CD14-positive monocyte (primary cell): ENCODE results near the gene KCNQ1. TPM values are rescaled to one million over a fixed set of nuclear protein-coding genes. Genes with fewer than 3 reads are reported as not detected.
A peak's percentile ranks its signal among the peaks of the same experiment; 100 is the strongest.

Source experiments
- DNase-seq, 3 donors: peaks; one replicate each; pipeline ENCODE4 v3.0.0-alpha.2; 2011 to 2022
- H2AFZ ChIP-seq: 2 replicates; pipeline ENCODE4 v1.6.0; 2012; ENCODE audit warnings: mild to moderate bottlenecking, low read depth, low read length, inconsistent platforms; ENCODE audit not compliant: insufficient read depth, poor library complexity, severe bottlenecking
- H3K27ac ChIP-seq, 2 donors: 1 replicate in 1 of 2; 2 replicates in 1 of 2; pipeline ENCODE4 v1.5.1; 2012 to 2013; ENCODE audit warnings: low read length in 2 of 2, control low read depth in 1 of 2, inconsistent platforms in 1 of 2, low read depth in 1 of 2, mild to moderate bottlenecking in 1 of 2
- H3K27me3 ChIP-seq, 2 donors: one replicate each; pipeline versions ENCODE4 v1.6.0 to v1.6.1; 2011 to 2013; ENCODE audit warnings: low read length in 2 of 2; ENCODE audit not compliant: control insufficient read depth in 2 of 2, insufficient read depth in 2 of 2
- H3K36me3 ChIP-seq, 2 donors: replicated peaks in 1 of 2; 1 replicate in 1 of 2; 2 replicates in 1 of 2; pipeline versions ENCODE4 v1.5.1 to v1.6.1; 2012 to 2013; ENCODE audit warnings: low read length in 2 of 2, control low read depth in 1 of 2, inconsistent platforms in 1 of 2, mild to moderate bottlenecking in 1 of 2; ENCODE audit not compliant: insufficient read depth in 2 of 2, control insufficient read depth in 1 of 2
- H3K4me1 ChIP-seq, 2 donors: 1 replicate in 1 of 2; 2 replicates in 1 of 2; pipeline versions ENCODE4 v1.5.1 to v1.6.1; 2012 to 2013; ENCODE audit warnings: low read length in 2 of 2, control low read depth in 1 of 2, inconsistent platforms in 1 of 2, mild to moderate bottlenecking in 1 of 2, moderate library complexity in 1 of 2; ENCODE audit not compliant: insufficient read depth in 2 of 2, control insufficient read depth in 1 of 2
- H3K4me2 ChIP-seq: replicated peaks from 2 replicates; pipeline ENCODE3; 2012; ENCODE audit warnings: low read length, moderate library complexity, mild to moderate bottlenecking; ENCODE audit not compliant: poor library complexity, severe bottlenecking; ENCODE audit errors: extremely low read depth
- H3K4me3 ChIP-seq, 3 experiments: fragments of 200-600 bp in 1 of 3; sonication (generic) in 1 of 3; replicated peaks in 1 of 3; 1 replicate in 2 of 3; 2 replicates in 1 of 3; pipeline ENCODE4 v1.5.1; 2011 to 2013; ENCODE audit warnings: low read length in 3 of 3, mild to moderate bottlenecking in 3 of 3, control low read depth in 2 of 3, low read depth in 2 of 3, inconsistent platforms in 1 of 3, moderate library complexity in 1 of 3
- H3K79me2 ChIP-seq: 2 replicates; pipeline ENCODE4 v1.6.0; 2012; ENCODE audit warnings: mild to moderate bottlenecking, control low read depth, inconsistent platforms, low read length, moderate library complexity; ENCODE audit not compliant: insufficient read depth
- H3K9ac ChIP-seq: 2 replicates; pipeline ENCODE4 v1.6.0; 2017; ENCODE audit warnings: low read length, mild to moderate bottlenecking; ENCODE audit not compliant: insufficient read depth, poor library complexity, severe bottlenecking
- H3K9me3 ChIP-seq, 2 donors: replicated peaks in 1 of 2; 1 replicate in 1 of 2; 2 replicates in 1 of 2; pipeline versions ENCODE4 v1.5.1 to v1.6.1; 2012 to 2013; ENCODE audit warnings: low read length in 2 of 2, control low read depth in 1 of 2; ENCODE audit not compliant: control insufficient read depth in 1 of 2, insufficient read depth in 1 of 2
- H4K20me1 ChIP-seq: 2 replicates; pipeline ENCODE4 v1.6.0; 2012; ENCODE audit warnings: mild to moderate bottlenecking, low read length, control low read depth, moderate library complexity; ENCODE audit not compliant: insufficient read depth
- H3K27ac Mint-ChIP-seq, 7 donors: one replicate each; pipeline ENCODE4 v1.8.0; 2020; ENCODE audit warnings: mild to moderate bottlenecking in 7 of 7, mixed read lengths in 7 of 7, moderate library complexity in 6 of 7, inconsistent platforms in 2 of 7
- H3K27me3 Mint-ChIP-seq, 3 donors: one replicate each; pipeline ENCODE4 v1.8.0; 2021 to 2022; ENCODE audit warnings: low read depth in 3 of 3, mild to moderate bottlenecking in 3 of 3, mixed read lengths in 3 of 3, moderate library complexity in 3 of 3, inconsistent platforms in 1 of 3
- H3K36me3 Mint-ChIP-seq, 2 donors: one replicate each; pipeline ENCODE4 v1.8.0; 2020; ENCODE audit warnings: mixed read lengths in 2 of 2, inconsistent platforms in 1 of 2, mild to moderate bottlenecking in 1 of 2
- H3K4me1 Mint-ChIP-seq: one replicate; pipeline ENCODE4 v1.8.0; 2020; ENCODE audit warnings: mild to moderate bottlenecking, mixed read lengths
- H3K4me3 Mint-ChIP-seq, 2 donors: one replicate each; pipeline ENCODE4 v1.8.0; 2020; ENCODE audit warnings: mild to moderate bottlenecking in 2 of 2, mixed read lengths in 2 of 2, moderate library complexity in 1 of 2
- H3K9me3 Mint-ChIP-seq, 7 donors: one replicate each; pipeline ENCODE4 v1.8.0; 2020 to 2022; ENCODE audit warnings: mixed read lengths in 7 of 7, mild to moderate bottlenecking in 6 of 7, moderate library complexity in 6 of 7, inconsistent platforms in 2 of 7
- WGBS: methylation state at CpG from one replicate; pipeline ENCODE4 v1.1.5; 2013; ENCODE audit warnings: missing lambda C conversion rate; ENCODE audit not compliant: insufficient coverage; 5-methylcytosine and 5-hydroxymethylcytosine counted together
- intact Hi-C, 2 donors: fragments of 100-400 bp; cut with micrococcal nuclease; formaldehyde crosslinking; loops; one replicate each; pipeline versions ENCODE4 v1.15.0 to v1.15.1; 2023
- polyA plus RNA-seq, 3 donors: library from polyadenylated mRNA; depleted of rRNA in 1 of 3; unstranded in 2 of 3; stranded (reverse) in 1 of 3; fragments of 300-500 nt in 2 of 3; fragments of >200 nt in 1 of 3; fragmentation: Illumina TruSeq in 2 of 3; gene quantifications; 1 replicate in 2 of 3; 2 replicates in 1 of 3; pipeline ENCODE4 v1.2.3, GENCODE V29; 2012 to 2021
- TF ChIP-seq, protein P1 (sequence below): fragments of 200-600 bp; IDR thresholded peaks from one replicate; pipeline ENCODE4 v1.8.0; 2022; ENCODE audit warnings: antibody characterized with exemption, mild to moderate bottlenecking

The KCNQ1 gene
- polyA plus RNA-seq, 3 donors = 14.9 to 31.8 (median 21.6) TPM

DNA sequence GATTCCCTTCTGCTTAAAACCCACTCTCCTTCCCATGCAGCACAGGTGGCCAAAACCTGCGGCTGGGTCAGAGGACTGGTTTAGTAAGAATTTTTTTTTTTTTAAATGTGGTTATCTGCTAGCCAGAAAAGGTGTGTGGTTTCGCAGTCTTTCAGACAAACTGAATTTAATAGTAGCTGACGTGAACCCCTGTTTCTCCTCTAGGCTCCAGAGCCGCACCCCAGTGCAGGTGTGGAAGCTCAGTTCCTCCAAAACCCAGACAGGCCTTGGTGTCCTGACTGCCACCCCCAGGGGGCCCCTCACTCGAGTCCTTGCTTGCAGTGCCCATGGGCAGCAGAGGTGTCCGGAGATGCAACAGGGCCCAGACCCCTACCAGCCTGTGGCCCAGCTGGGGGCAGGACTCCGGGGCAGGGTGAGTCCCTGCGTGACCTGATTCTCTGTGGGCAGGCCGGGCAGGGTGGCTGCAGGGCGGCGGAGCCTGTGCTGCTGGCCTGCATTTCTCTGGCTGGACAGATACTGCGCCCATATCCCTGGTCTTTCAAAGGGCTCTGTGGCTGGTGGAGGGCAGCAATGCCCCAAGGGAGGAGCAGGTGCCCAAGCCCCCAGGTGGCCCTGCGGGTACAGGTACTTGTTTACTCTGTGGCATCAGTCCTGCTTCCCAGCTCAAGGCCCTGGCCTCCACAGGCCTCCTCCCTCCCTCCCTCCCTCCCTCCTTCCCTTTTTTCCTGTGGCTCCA is 15.2 kb downstream of the KCNQ1 start:
- TF ChIP-seq, protein P1, sequence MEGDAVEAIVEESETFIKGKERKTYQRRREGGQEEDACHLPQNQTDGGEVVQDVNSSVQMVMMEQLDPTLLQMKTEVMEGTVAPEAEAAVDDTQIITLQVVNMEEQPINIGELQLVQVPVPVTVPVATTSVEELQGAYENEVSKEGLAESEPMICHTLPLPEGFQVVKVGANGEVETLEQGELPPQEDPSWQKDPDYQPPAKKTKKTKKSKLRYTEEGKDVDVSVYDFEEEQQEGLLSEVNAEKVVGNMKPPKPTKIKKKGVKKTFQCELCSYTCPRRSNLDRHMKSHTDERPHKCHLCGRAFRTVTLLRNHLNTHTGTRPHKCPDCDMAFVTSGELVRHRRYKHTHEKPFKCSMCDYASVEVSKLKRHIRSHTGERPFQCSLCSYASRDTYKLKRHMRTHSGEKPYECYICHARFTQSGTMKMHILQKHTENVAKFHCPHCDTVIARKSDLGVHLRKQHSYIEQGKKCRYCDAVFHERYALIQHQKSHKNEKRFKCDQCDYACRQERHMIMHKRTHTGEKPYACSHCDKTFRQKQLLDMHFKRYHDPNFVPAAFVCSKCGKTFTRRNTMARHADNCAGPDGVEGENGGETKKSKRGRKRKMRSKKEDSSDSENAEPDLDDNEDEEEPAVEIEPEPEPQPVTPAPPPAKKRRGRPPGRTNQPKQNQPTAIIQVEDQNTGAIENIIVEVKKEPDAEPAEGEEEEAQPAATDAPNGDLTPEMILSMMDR = no peak
- Mint-ChIP-seq H3K4me3 (no peak overlapping the region), H3K36me3 (peaks cover 29 to 38% of the 10 kb centered on the region in 2 donors), H3K27me3 (peaks cover 1 to 2% (median 1%) of the 10 kb centered on the region in 3 donors), H3K4me1 (peaks cover 23% of the 10 kb centered on the region), H3K27ac (no peak overlapping the region), H3K9me3 (peaks cover 0 to 2% (median 0%) of the 10 kb centered on the region in 7 donors)
- H3K79me2 ChIP-seq = peaks cover 51% of the 10 kb centered on the region
- no peaks in the 10 kb centered on the region for H3K27me3 ChIP-seq
- H3K4me1 ChIP-seq = peaks cover 0 to 5% of the 10 kb centered on the region in 2 donors
- H3K9ac ChIP-seq = no peak overlapping the region
- no peaks in the 10 kb centered on the region for H3K36me3 ChIP-seq
- H2AFZ ChIP-seq = no peak overlapping the region
- no peak overlapping the region for H3K27ac ChIP-seq
- H3K9me3 ChIP-seq = no peaks in the 10 kb centered on the region
- no peak for DNase-seq
- peaks cover 100% of the 10 kb centered on the region for H4K20me1 ChIP-seq
- intact Hi-C loops = no loop called here
- H3K4me2 ChIP-seq = no peak overlapping the region
- no peak overlapping the region for H3K4me3 ChIP-seq
- WGBS = 94% methylated on average over 12 of the region's 13 CpGs

DNA sequence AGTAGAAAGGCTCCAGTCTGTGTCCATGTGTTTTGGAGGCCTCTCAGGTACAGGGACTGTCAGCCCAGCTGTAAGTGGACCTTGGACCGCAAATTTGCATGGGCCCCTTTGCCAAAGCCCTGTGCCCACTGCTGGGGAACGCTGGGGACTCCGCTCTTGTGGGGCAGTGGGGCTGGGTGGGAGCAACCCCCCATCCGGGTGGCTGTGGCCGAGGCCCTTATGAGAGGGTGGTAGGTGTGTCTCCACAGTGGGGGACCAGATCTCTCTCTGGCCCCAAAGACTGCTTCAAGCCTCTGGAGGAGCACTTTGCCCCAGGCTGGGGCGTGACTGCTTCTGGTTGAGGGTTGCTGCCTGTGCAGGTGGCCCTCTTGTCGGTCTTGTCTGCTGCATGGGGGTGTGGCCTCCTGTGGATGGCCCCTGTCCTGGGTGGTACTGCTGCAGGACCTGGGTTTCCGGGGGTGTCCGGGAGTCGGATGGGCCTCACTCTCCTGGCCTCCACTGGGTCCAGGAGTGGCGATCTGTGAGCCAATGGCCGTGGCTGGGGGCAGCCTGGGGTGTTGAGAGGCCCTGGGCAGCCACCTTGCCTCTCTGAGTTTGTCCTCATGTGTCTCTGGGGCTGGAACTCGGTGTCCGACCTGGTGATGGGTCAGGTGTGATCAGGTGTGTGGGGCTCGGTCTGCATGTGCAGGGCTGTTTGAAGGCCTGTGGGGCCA is 15.9 kb downstream of the KCNQ1 start:
- TF ChIP-seq, protein P1 = no peak
- Mint-ChIP-seq H3K36me3 (peaks cover 23 to 32% of the 10 kb centered on the region in 2 donors), H3K4me3 (no peak overlapping the region), H3K9me3 (no peaks in the 10 kb centered on the region), H3K4me1 (peaks cover 21% of the 10 kb centered on the region), H3K27ac (no peak overlapping the region), H3K27me3 (peaks cover 1 to 2% (median 1%) of the 10 kb centered on the region in 3 donors)
- no peak for DNase-seq
- Histone ChIP-seq H3K4me3 (no peak overlapping the region), H3K36me3 (no peaks in the 10 kb centered on the region), H3K27me3 (no peaks in the 10 kb centered on the region), H3K27ac (no peak overlapping the region), H3K4me2 (no peak overlapping the region), H3K4me1 (peaks cover 0 to 5% of the 10 kb centered on the region in 2 donors), H3K79me2 (peaks cover 58% of the 10 kb centered on the region), H3K9ac (peak overlapping the region; percentile 30), H4K20me1 (peaks cover 100% of the 10 kb centered on the region), H2AFZ (no peak overlapping the region), H3K9me3 (no peaks in the 10 kb centered on the region)
- intact Hi-C loops = no loop called here
- 93% methylated on average over 12 of the region's 15 CpGs for WGBS
